NCI-H1105 treated with DMSO at 0.1 percent for 48 hours (cell line): Measurements from ENCODE around the gene ARRDC1.

Source experiments
- DNase-seq: peaks from one replicate; lab custom pipeline; 2025; lab: John Stamatoyannopoulos, UW

Gene ARRDC1

GRCh38 chr9:137639303-137640051 lies 34.0 kb downstream of the ARRDC1 start:
- no peak for DNase-seq

GRCh38 chr9:137640862-137641261 lies 35.4 kb downstream of the ARRDC1 start:
- no peak for DNase-seq

- no peak for DNase-seq
Observed at GRCh38 chr9:137642118-137642601, 36.7 kb downstream of the ARRDC1 start.

- DNase-seq = no peak
Observed at GRCh38 chr9:137642892-137643291, 37.4 kb downstream of the ARRDC1 start.

GRCh38 chr9:137643921-137644320 lies 38.4 kb downstream of the ARRDC1 start:
- DNase-seq = no peak

GRCh38 chr9:137645211-137645610 lies 39.7 kb downstream of the ARRDC1 start:
- DNase-seq = no peak

- no peak for DNase-seq
Observed at GRCh38 chr9:137646341-137646740, 40.9 kb downstream of the ARRDC1 start.

GRCh38 chr9:137647096-137647714 lies 41.7 kb downstream of the ARRDC1 start:
- no peak for DNase-seq

- no peak for DNase-seq
Observed at GRCh38 chr9:137648396-137648795, 42.9 kb downstream of the ARRDC1 start.

- no peak for DNase-seq
Observed at GRCh38 chr9:137649553-137649952, 44.1 kb downstream of the ARRDC1 start.

GRCh38 chr9:137650259-137650658 lies 44.8 kb downstream of the ARRDC1 start:
- DNase-seq = no peak

GRCh38 chr9:137650779-137651178 lies 45.3 kb downstream of the ARRDC1 start:
- no peak for DNase-seq

- DNase-seq = no peak
Observed at GRCh38 chr9:137656416-137656815, 50.9 kb downstream of the ARRDC1 start.

GRCh38 chr9:137657606-137658005 lies 52.1 kb downstream of the ARRDC1 start:
- DNase-seq = no peak

- no peak for DNase-seq
Observed at GRCh38 chr9:137658781-137659180, 53.3 kb downstream of the ARRDC1 start.

GRCh38 chr9:137660144-137660543 lies 54.7 kb downstream of the ARRDC1 start:
- no peak for DNase-seq

GRCh38 chr9:137663584-137663983 lies 58.1 kb downstream of the ARRDC1 start:
- DNase-seq = no peak

GRCh38 chr9:137664676-137665075 lies 59.2 kb downstream of the ARRDC1 start:
- no peak for DNase-seq
